Measurements from ENCODE around the gene AFF1.

AFF1 gene

DNA sequence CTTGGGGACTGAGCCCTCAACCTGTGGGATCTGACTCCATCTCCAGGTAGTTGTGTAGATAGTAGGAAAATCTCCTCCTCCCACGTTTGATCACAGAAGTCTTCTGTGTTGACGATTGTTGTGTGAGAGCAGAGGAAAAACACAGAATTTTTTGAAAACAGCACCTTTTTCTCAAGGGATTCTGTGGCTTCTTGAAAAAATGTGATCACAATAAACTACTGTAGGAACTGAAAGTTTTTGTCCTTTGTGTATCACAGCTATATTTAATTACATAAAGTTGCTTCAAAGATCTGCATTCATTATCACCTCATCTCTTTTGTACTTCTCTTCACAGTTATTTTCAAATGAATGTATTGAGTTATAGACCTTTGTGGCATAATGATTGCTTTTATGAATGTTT lies 85.1 kb downstream of the AFF1 start:
- TF ChIP-seq, protein P1, sequence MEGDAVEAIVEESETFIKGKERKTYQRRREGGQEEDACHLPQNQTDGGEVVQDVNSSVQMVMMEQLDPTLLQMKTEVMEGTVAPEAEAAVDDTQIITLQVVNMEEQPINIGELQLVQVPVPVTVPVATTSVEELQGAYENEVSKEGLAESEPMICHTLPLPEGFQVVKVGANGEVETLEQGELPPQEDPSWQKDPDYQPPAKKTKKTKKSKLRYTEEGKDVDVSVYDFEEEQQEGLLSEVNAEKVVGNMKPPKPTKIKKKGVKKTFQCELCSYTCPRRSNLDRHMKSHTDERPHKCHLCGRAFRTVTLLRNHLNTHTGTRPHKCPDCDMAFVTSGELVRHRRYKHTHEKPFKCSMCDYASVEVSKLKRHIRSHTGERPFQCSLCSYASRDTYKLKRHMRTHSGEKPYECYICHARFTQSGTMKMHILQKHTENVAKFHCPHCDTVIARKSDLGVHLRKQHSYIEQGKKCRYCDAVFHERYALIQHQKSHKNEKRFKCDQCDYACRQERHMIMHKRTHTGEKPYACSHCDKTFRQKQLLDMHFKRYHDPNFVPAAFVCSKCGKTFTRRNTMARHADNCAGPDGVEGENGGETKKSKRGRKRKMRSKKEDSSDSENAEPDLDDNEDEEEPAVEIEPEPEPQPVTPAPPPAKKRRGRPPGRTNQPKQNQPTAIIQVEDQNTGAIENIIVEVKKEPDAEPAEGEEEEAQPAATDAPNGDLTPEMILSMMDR (conservative IDR thresholded peaks at IDR 0.05; ENCODE audit: low read depth, low read length), result no peak
- no peak overlapping the region for H3K4me3 ChIP-seq (ENCODE audit: low read depth, low read length)
- no peak for DNase-seq (ENCODE audit: low read depth)

DNA sequence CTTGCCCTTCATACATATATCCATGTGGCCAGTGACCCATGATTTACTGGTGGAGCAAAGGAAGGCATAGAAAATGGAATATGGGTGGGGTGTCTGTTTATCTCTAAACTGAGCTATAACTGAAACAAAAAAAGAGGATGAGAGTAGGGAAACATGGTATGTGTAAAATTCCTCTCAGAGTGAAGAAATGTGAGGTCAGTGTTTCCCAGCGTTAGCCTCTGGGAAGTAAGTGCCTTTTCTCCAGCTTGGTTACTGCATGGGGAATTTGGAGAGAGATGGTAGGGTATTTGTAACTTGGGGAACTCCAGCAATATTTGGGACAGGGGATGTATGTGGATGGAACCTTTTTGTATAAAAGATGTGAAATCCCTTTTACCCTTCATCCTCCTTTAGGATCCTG lies 89.4 kb downstream of the AFF1 start:
- H3K4me3 ChIP-seq (ENCODE audit: low read depth, low read length), result no peak overlapping the region
- TF ChIP-seq, protein P1 (conservative IDR thresholded peaks at IDR 0.05; ENCODE audit: low read depth, low read length), result no peak
- DNase-seq (ENCODE audit: low read depth), result no peak

DNA sequence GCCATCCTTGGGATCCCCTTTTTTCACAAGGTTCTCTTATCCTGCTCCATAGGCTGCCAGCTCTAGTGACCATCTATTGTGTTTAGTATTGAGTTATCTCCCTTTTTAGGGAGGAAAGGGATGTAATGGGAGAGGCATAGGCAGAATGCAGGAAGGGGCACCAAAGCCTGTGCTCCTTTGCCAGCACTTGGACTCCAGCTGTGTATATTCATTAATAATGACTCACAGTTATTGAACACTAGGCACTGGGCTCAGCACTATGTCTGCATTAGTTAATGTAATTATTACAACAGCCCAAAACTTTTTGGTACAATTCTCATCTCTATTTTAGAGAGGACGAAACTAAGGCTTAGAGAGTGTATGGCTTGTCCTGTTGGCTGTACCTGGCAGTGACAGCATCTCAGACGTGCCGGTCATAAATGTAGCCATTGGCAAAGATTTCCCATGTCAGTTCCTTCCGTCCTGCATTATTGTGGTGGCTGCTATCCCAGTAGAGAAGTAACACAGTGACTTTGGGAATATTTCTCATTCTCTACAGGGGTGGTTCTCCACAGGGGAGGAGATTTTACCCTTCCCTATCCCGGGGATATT lies 90.3 kb downstream of the AFF1 start:
- TF ChIP-seq, protein P1 (conservative IDR thresholded peaks at IDR 0.05; ENCODE audit: low read depth, low read length), result no peak
- DNase-seq (ENCODE audit: low read depth), result no peak
- no peak overlapping the region for H3K4me3 ChIP-seq (ENCODE audit: low read depth, low read length)

DNA sequence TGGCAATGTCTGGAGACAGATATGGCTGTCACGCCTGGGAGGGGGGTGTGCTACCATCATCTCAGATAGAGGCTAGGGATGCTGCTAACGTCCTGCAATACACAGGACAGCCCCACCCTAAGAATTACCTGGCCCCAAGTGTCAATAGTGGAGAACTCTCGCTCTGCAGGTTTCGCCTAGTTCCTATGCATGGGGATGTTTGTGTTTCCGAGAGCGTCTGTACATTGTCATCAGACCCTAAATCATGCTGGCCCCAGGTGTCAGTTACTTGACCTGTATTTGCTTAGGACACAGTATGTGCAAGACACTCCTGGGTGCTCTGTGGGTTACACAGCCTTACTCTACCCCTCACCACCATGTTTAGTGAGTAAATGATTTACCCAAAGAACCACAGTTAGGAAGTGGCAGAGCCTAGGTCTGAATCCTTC lies 90.8 kb downstream of the AFF1 start:
- no peak overlapping the region for H3K4me3 ChIP-seq (ENCODE audit: low read depth, low read length)
- DNase-seq (ENCODE audit: low read depth), result no peak
- TF ChIP-seq, protein P1 (conservative IDR thresholded peaks at IDR 0.05; ENCODE audit: low read depth, low read length), result no peak

DNA sequence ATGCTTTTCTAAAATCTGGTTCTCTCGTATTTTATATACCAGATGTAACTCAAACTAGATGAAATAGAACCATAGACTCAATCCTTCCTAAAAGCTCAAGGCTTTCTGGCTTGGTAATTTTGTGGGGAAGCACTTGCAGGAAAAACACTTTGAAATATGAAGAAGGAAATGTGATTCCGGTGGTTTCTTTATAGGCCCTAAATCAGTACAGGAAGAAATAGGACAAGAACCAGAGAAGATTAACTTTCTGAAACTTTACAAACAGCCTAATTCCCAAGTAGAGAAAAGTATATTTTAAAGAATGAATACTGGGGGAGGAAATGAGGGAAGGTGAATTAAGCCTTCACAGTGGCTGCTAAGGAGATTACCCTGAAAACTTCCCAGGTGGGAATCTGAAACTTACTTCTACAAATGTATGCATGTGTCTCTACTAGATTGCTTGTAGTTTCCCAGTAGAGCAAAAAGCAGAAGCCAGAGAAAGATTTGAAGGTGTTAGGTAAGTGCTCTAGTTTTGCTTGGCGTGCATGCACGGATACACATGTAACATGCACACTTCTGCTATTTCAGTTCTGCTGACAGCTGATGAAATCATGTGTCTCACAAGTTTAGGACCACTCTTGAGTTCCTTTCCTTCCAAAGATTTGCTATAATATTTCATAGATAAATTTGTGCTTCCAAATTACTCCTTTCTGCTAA lies 92.1 kb downstream of the AFF1 start:
- TF ChIP-seq, protein P1 (conservative IDR thresholded peaks at IDR 0.05; ENCODE audit: low read depth, low read length), result no peak
- H3K4me3 ChIP-seq (ENCODE audit: low read depth, low read length), result no peak overlapping the region
- no peak for DNase-seq (ENCODE audit: low read depth)

DNA sequence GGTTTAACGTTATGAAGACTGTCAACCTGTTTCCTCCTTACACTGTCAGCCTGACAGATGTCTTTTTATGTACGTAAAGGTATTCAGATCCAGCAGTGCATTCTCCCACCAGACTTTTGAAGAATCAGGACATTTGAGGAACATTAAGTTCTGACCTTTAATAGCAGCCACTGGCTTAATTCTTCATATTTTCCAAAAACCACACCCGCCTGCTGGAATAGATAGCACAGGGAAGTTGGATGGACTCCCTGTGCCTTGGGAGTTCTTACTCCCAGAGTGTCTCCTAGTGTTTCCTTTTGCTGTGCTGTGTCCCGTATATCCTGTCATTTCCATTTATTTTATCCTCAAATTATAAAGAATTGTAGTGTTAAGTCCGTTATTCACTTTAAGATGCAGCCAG lies 94.5 kb downstream of the AFF1 start:
- TF ChIP-seq, protein P1 (conservative IDR thresholded peaks at IDR 0.05; ENCODE audit: low read depth, low read length), result no peak
- no peak overlapping the region for H3K4me3 ChIP-seq (ENCODE audit: low read depth, low read length)
- no peak for DNase-seq (ENCODE audit: low read depth)

DNA sequence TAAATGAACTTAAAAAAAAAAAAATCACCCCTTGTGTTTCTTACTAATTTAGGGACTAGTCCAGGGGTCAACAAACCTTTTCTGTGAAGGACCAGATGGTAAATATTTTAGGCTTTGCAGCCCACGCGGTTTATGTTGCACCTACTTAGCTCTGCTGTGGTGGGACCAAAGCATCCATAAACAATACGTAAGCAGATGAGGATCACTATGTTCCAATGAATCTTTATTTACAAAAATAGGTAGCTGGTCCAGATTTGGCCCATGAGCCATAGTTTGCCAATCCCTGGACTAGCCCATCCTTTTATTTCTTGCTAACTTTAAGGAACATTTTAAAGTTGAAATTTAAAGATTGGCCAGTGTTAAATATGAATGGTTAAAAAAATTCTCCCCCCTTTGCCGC lies 95.3 kb downstream of the AFF1 start:
- no peak for DNase-seq (ENCODE audit: low read depth)
- TF ChIP-seq, protein P1 (conservative IDR thresholded peaks at IDR 0.05; ENCODE audit: low read depth, low read length), result no peak
- no peak overlapping the region for H3K4me3 ChIP-seq (ENCODE audit: low read depth, low read length)
